Activated CD8-positive, alpha-beta memory T cell treated with anti-CD3 and anti-CD28 coated beads for 36 hours (primary cell): ENCODE results near the gene HDAC4. TPM values are rescaled to one million over a fixed set of nuclear protein-coding genes. Genes with fewer than 3 reads are reported as not detected.

Experiments used
- CTCF ChIA-PET: fragments of 350-600 bp; sonication (Branson Sonifier 250); formaldehyde crosslinking; loops from one replicate; lab custom pipeline; 2021; ENCODE audit warnings: antibody characterized with exemption; lab: Charles Lee
- POLR2A ChIA-PET: fragments of 350-600 bp; sonication (Branson Sonifier 250); formaldehyde crosslinking; loops from one replicate; lab custom pipeline; 2021; ENCODE audit warnings: antibody characterized with exemption; lab: Charles Lee
- total RNA-seq, 2 experiments: library from RNA; stranded (reverse); gene quantifications; one replicate each; pipeline ENCODE4 v1.2.3, GENCODE V29; 2021

HDAC4 gene
- total RNA-seq, 2 experiments from 2014 or later = 19.7 to 23.5 TPM

DNA sequence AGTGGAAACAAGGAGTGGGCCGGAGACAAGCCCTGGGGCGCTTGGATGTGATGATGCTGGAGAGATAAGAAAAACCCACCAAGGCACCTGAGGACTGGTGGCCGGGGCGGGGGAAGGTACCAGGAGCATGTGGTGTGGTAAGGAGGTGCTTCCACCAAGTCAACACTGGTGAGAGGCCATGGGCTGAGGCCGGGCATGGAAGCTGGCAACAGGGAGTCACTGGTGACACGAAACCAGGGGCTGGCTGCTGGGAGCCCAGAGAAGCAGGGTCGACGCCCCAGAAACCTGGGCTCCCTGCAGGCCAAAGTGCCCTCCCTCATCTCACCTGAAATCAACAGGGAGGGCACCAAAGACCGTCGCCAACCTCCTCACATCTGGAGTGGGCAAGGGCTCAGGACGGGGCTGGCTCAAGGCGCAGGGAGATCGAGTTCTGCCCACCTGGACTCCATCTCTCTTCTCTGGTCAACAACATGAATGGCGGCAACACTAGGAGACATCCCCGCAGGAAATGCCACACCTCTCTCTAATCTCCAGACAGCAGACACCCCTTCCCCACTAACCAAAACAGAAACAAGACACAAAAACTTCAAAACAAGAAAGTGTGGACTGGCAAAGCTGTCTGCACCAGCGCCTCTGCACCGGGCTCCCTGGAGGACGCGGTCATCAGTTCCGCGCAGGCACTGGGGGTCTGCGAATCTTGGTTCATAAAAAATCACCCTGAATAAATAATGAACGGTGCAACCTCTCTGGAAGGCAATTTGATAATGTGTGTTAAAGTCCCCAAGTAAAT lies 185.5 kb downstream of the HDAC4 start:
- ChIA-PET POLR2A (no interaction called here), CTCF (no interaction called here)

DNA sequence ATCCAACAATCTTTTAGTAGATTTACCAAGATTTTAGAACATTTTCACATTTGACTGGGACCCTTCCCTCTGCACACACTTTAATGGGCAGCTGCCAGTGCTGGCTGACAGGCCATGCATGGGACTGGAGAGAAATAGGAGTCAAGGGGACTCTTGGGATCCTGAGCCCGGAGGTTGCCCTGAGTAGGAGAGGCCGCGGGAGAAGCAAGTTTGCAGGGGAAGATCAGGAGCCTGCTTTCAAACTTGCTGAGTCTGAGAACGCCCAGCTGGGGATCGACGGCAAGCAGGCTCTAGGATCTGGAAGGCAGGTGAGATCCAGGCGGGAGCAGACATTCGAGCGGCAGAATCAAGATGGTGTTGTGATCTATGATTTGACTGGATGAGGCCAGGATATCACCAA lies 186.1 kb downstream of the HDAC4 start:
- ChIA-PET CTCF (no interaction called here), POLR2A (no interaction called here)

DNA sequence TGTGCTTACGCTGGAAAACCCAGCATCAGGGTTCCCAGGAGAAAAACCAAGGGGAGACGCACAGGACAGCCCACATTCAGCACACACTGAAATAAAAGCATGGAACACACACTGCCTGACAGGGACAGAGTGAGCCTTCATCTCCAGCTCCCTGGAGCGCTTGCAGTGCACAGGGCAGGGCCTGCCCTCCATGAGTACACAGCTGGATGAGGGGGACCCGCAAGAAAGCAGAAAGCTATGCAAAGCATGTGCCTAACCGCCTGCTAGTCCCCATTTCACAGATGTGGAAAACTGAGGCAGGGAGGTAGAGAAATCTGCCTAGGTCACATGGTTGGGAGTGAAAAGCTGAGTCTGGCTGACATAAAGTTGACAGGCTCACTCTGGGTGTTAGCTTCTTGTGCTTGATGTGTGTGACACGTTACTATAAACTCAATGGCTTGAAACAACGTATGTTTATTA lies 187.1 kb downstream of the HDAC4 start:
- ChIA-PET POLR2A (no interaction called here), CTCF (interaction anchor here (1.2 kb wide), 1 partner anchor 669 kb away, joined by 3 read pairs; no protein-coding TSS in a partner anchor)

DNA sequence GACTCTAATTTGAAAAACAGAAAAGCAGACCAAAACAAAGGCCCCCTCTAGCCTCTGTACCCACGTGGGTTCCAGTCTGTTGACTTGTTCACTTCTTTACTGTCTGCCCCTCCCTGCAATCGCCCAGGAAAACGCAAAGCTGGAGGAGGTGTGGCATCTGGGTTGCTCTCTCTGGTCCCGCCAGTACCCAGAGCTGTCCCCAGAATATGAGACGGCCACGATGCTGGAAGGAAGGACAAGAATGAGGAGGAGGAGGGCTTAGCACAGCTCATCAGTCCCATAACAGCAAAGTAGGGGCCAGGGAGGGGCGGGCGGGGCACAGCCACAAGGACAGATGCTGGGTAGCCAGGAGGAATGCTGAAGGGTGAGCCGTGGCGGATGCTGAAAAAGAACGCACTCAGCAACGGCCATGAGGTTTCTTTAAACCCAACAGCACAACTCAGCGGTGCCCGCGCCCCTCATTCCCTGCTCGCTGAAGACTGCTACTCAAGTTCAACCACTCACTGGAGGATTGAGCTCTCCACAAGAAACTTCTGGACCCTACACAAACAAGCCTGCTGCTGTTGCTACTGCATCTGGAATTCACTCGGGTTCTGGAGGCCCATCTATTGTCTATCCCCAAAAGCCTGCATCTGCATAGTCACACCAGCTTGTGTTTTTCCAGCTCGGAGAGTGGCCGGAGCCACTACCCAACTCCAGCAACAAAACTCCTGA lies 187.7 kb downstream of the HDAC4 start:
- ChIA-PET POLR2A (no interaction called here), CTCF (interaction anchor here (1.2 kb wide), 1 partner anchor 669 kb away, joined by 3 read pairs; no protein-coding TSS in a partner anchor)

DNA sequence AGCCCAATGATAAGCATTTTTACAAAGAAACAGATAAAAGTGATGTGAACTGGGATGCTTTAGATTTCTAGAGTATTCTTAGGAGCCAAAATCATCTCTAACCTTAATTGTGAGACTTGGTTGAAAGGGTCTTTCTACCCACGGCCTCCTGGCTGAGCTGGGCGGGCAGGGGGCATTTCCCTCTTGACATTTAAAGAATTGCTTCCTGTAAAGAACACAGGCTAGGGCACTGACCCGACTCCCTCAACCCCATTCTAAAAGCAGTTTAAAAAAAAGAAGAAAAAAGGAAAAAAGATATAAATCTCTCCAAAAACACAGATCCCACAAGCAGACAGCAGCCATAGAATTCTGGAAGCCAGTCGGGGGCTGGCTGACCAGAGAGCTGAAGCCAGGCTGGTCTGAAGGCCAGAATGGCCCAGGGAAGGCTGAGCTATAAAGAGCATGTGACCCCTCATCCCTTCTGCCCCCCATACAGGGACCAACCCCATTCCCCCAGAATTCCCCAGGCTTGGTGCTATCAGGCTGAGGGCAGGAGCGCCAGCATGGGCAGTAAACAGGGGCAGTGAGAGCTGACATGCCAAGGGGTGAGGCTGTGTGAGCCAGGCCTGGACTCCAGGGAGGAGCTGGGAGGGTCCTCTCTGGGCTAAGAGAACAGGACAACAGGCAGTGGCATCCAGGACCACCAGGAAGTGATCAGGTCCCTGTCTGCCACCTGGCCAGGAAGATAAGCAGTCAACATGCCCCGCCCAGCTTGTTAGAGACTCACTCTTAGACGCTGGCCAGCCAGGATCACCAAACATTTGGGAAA lies 188.5 kb downstream of the HDAC4 start:
- CTCF ChIA-PET = no interaction called here
- POLR2A ChIA-PET = no interaction called here

DNA sequence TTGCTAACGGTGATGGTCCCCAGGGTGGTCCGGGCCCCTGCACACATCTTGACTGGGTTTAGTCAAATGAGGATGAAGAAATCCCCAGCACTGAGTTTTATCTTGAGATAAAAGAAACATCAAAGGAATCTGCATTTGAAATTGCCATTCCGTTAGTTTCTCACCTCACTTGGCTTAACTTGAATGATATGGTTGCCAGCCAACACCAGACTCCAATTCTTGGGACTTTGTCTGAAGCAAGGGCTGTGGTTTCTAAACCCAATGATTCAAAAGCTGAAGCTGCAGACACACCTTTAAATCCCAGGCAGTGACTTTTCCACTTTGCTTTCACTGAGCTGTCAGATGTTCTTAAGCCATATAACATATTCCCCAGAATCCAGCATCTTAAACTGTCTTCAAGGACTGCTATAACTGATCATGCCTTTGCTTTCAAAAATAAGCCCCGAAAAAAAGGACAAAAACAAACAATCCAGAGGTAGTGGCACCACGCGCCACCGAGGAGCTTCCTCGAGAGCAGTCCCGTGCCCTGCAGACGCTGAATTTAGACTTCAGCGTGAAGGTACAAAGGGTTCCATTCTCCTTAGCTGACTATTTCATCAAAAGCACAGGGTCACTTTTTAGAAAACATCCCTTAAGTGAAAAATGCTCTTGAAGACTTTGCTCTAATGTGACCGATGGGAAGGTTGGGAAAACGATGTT lies 189.3 kb downstream of the HDAC4 start:
- POLR2A ChIA-PET = no interaction called here
- CTCF ChIA-PET = no interaction called here

DNA sequence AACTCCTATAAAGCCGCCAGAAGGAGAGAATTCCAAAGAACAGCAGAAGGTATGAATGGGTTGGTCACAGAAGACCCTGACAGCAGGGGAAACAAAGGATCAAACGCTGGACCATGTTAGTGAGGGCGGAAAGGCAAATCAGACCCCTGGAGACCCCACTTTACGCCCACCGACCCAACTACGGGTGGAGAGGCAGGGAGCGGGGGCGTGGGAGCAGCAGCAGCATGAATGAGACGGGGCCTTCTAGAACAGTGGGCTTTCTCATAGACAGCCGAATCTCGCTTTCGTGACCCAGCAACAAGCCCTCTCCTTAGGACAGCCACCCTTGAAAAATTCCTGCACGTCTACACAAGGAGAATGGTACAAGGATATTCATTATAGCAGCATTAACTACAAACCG lies 191.0 kb downstream of the HDAC4 start:
- ChIA-PET CTCF (no interaction called here), POLR2A (no interaction called here)

DNA sequence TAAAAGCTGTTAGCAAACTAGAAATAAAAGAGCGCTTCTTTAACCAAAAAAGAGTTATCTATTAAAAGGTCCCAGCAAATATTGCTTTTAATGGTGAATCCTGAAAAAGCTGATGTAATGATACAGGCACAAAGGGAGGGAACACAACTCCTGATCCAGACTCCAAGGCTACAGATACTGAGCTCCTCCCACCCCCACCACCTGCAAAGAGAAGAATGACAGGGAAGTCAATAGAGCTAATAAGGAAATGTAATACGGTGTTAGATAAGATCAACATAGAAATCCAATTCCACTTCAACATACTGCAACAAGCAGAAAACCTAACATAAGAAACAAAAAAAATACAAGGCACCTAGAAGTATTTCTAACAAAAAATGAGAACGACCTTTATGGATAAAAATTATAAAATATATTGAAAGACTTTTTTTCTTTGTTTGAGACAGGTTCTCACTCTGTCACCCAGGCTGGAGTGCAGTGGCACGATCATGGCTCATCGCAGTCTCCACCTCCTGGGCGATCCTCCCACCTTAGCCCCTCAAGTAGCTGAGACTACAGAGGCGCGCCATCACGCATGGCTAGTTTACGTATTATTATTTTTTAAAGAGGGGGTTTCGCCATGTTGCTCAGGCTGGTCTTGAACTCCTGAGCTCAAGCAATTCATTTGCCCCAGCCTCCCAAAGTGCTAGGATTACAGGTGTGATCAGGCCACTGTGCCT lies 192.2 kb downstream of the HDAC4 start:
- POLR2A ChIA-PET = no interaction called here
- CTCF ChIA-PET = interaction anchor here (1.3 kb wide), 1 partner anchor 65 kb away, joined by 5 read pairs; no protein-coding TSS in a partner anchor

DNA sequence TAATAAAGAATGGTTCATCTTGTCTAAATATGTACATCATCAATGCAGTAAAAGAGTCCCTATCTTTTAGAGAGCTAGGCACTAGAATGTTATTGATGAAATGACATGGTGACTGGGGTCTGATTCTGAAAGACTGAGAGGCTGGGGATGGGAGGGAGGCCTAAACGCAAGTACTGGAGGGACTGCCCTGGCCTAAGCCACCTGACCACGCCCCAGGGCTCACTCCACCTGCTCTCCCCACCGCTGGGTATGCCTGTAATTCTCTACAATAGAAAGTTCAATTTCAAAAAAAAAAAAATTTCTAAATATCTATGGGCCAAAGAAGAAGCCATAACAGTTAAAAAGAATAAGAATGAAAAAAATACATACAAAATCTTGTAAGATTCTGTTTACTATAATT lies 194.0 kb downstream of the HDAC4 start:
- ChIA-PET POLR2A (no interaction called here), CTCF (no interaction called here)

DNA sequence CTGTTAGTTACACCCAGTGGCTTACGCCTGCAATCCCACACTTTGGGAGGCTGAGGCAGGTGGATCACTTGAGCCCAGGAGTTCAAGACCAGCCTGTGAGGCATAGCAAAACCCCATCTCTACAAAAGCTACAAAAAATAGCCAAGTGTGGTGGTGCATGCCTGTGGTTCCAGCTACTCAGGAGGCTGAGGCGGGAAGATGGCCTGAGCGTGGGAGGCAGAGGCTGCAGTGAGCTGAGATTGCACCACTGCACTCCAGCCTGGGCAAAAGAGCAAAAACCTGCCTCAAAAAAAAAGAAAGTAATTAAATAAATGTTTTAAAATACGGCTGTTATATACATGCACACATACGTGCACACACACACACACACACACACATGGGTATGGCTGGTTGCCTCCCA lies 194.8 kb downstream of the HDAC4 start:
- CTCF ChIA-PET = no interaction called here
- POLR2A ChIA-PET = no interaction called here

DNA sequence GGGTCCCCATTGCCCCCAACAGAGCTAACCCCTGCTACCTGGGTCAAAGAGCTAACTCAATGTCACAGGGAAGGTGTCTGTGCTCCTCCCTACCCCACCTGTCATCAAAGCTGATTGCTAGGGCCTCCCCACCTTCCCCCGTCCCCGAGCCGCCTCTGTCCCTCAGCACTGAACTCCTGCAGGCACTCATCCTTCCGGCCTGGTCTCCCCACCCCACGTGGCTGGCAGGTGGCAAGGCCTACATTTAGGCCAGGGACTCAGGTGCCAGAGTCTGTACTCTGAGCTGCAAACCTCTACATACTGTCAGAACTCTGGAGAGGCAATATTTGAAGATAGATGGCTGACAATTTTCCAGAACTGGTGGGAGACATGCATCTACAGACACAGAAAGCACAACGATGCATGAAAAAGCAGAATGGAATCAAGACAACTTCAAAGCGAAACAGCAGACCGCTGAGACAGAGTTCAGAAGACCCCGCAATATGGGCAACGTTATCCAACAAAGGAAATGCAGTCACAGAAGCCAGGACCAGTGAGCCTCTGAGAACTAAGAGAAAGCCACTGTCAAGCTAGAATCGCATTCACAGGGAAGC lies 195.8 kb downstream of the HDAC4 start:
- CTCF ChIA-PET = no interaction called here
- POLR2A ChIA-PET = no interaction called here

DNA sequence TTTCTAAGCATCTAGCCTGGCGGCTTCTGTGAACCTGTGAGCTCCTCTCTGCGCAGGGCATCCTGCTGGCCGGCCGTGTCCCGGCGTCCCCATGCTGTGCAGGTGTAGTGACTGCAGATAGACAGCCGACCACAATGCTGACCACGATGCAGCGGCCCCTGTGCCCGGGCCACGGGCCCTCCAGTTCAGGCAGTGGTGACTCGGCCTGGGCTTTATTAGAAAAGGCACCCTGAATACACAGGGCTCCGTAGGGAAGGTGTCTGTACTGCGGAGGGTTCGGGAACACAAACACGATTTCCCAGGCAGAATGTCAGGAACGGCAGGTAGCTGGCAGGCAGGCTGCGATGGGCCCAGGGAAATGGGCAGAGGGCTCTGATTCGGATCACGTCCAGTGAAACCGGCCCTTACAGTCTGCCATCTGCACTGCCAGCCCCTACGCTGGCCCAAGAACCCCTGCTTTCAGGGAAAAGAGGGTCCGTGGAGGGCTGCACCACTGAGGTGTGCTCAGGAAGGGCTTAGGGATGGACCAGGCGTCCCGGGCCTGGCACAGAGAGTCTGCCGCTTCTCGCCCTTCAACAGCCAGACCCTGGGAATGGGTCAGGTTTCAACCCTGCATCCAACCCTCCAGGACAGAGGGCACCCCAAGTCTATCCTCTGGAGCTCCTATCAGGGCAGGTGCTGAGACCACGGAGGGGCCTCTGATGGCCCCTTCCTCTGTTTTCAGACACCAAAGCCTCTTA lies 196.5 kb downstream of the HDAC4 start:
- CTCF ChIA-PET = interaction anchor here (0.9 kb wide), 1 partner anchor 21 kb away, joined by 3 read pairs; no protein-coding TSS in a partner anchor
- POLR2A ChIA-PET = no interaction called here

DNA sequence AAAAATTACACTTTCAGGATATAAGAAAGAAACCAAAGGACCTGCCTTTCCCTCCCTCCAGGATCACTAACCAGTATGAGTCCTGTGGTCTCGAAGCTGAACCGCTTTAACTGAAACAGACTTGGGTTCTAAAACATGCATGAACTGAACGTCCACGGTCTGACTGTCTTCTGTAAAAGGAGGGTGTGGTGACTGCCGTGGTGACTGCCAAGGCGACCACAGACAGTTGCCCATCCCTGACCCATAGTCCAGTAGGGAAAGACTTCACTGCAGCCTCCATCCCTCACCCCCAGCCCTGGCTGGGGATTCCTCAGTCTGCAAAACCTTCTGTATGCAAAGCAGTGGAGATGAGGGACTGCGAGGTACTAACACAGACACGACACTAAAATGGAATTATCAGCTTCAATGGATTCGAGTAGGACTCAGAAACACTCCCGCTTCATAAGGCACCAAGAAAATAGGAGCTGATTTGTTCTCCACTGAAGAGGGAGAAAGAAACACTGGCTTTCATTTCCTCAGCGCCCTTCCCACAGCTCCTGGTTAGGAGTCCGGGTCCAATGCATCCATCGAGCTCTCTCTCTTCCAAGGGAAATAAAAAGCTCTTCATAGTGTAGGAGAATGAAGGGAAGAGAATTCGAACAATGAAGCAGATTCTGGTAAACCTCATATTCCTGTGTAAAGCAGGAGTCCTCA lies 197.2 kb downstream of the HDAC4 start:
- POLR2A ChIA-PET = no interaction called here
- CTCF ChIA-PET = interaction anchor here (0.9 kb wide), 1 partner anchor 20 kb away, joined by 3 read pairs; no protein-coding TSS in a partner anchor

DNA sequence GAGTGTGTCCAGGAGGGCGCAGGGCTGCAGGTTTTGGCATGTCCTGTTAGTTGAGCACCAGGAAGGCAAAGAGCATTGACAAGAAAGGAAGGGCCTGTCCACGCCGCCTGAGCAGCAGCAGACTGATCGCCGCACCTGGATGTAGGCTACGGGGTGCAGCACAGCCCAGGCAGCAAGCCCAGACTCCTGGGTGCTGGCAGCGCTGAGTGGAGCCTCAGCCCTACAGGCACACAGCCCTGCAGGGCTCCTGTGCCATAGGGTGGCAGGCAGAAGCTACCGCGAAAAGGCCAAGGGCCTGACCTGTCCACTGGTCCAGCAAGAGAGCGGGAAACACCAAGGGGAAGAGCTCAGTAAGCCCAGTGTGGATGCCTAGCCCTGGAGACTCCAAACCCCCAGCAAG lies 198.0 kb downstream of the HDAC4 start:
- CTCF ChIA-PET = no interaction called here
- POLR2A ChIA-PET = no interaction called here

DNA sequence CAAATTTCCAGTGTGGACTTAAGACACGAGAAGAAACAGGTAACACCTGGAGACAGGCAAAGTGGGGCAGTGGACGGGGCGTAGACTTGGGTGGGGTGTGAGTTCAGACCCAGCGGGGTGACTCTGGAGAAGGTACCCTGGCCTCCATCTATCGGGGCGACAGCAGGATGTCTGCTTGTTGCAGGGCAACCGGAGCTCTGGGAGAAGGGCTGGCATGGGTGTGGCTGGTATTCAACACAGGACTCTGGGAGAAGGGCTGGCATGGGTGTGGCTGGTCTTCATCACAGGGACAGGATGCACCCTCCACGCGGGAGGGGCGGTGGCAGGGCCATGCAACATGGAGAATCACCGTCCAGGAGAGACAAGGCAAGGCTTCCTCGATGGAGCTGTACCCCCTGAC lies 198.5 kb downstream of the HDAC4 start:
- ChIA-PET POLR2A (no interaction called here), CTCF (no interaction called here)

DNA sequence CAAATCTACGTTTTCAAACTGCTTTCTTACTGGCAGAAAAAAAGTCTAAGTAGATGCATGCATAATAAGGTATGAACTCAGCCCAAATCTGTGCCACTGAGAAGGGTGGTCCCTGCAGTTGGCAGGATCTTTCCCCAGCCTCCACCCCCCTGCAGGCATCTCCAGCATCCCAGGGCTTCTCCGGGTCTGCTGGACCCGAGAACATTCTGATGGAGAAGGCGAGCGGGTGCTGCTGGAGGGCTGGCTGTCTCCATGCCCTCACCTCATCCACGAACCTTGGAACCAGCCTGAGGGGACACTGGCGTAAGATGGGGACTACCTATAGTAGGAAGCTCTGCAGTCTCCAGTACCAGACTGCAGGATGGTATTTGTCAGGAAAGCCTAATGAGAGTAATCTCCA lies 198.9 kb downstream of the HDAC4 start:
- CTCF ChIA-PET = no interaction called here
- POLR2A ChIA-PET = no interaction called here

DNA sequence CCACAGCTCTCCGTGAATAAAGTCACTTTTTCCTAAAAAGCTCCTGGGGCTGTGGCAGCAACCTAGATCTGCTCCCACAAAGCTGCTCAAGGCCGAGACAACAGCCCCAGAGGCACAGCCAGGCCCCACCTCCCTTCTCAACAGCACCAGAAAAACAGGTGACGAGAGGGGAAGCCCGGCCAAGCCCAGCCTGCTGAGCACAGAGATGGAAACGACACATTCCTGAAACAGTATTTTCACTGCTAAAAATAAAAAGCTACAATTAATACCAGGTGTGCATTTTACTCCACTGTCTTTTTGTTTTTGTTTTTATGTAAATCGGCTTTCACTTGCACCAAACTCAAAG lies 199.3 kb downstream of the HDAC4 start:
- POLR2A ChIA-PET = no interaction called here
- CTCF ChIA-PET = no interaction called here
